ENCODE data around the gene RNF181.

RNF181 gene

DNA sequence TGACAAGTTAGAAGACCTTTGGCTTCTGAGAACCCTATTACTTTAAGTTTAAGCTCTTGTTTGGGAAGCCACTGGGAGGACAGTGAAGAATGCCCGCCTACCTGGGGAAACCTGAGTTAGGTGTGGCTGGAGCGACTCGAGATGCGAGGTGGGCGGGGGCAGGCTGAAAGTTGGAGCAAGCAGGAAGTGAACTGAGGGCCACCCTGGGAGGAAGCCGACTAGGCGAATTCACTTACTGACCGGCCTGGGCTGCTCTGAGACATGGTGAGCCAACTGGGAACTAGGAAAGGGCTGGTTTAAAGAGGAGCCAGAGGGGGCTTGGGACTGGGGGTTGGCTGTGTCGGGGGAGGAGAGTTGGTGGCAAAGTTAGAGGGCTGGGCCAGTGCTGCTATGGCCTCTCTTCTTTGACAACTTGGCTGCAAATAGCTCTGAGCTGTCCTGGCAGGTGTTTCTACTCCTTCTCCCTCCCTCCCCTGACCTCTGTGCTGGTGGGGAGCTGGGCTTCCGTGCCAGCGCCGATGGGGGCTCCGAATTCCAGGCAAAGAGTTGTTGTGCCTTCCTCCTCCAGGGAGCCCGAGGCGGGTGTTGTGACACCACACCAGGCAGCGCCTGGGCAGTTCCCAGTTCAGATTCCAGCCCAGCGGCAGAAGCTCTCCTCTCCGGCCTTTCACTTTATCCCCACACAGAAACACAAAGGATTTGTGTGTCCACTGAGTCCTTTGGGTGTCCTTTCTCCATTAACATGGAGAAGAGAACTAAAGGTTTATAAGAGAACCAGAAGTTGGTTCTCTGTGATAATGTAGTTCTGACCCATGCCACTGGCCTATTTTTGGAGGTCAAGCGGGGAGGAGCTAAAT is 17.9 kb upstream of the RNF181 start, which contains the start of gene VAMP8:
Gene VAMP8 (plus strand): TSS at position 201 of the 857 bp plus-strand sequence. CDS start 61 bp downstream, at position 262.
- TF ChIP-seq, protein P1, sequence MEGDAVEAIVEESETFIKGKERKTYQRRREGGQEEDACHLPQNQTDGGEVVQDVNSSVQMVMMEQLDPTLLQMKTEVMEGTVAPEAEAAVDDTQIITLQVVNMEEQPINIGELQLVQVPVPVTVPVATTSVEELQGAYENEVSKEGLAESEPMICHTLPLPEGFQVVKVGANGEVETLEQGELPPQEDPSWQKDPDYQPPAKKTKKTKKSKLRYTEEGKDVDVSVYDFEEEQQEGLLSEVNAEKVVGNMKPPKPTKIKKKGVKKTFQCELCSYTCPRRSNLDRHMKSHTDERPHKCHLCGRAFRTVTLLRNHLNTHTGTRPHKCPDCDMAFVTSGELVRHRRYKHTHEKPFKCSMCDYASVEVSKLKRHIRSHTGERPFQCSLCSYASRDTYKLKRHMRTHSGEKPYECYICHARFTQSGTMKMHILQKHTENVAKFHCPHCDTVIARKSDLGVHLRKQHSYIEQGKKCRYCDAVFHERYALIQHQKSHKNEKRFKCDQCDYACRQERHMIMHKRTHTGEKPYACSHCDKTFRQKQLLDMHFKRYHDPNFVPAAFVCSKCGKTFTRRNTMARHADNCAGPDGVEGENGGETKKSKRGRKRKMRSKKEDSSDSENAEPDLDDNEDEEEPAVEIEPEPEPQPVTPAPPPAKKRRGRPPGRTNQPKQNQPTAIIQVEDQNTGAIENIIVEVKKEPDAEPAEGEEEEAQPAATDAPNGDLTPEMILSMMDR (conservative IDR thresholded peaks at IDR 0.05; ENCODE audit: low read length), result no peak
- H3K4me3 ChIP-seq (ENCODE audit: low read length), result no peak within 1 kb of the TSS
- DNase-seq (ENCODE audit: low read depth), result no peak

- H3K4me3 ChIP-seq (ENCODE audit: low read length), result no peak overlapping the region
- no peak for DNase-seq (ENCODE audit: low read depth)
- TF ChIP-seq, protein P1 (conservative IDR thresholded peaks at IDR 0.05; ENCODE audit: low read length), result no peak
These were observed 17.0 kb upstream of the RNF181 start for GRCh38 chr2:85578243-85579180.

GRCh38 chr2:85579266-85579935 is 16.1 kb upstream of the RNF181 start:
- no peak for DNase-seq (ENCODE audit: low read depth)
- TF ChIP-seq, protein P1 (conservative IDR thresholded peaks at IDR 0.05; ENCODE audit: low read length), result no peak
- no peak overlapping the region for H3K4me3 ChIP-seq (ENCODE audit: low read length)

GRCh38 chr2:85580206-85580605 is 15.3 kb upstream of the RNF181 start:
- TF ChIP-seq, protein P1 (conservative IDR thresholded peaks at IDR 0.05; ENCODE audit: low read length), result no peak
- DNase-seq (ENCODE audit: low read depth), result no peak
- no peak overlapping the region for H3K4me3 ChIP-seq (ENCODE audit: low read length)

- TF ChIP-seq, protein P1 (conservative IDR thresholded peaks at IDR 0.05; ENCODE audit: low read length), result no peak
- DNase-seq (ENCODE audit: low read depth), result no peak
- H3K4me3 ChIP-seq (ENCODE audit: low read length), result no peak overlapping the region
These were observed 13.1 kb upstream of the RNF181 start for GRCh38 chr2:85582492-85582891.

- DNase-seq (ENCODE audit: low read depth), result no peak
- peak overlapping the region; percentile 68 for H3K4me3 ChIP-seq (ENCODE audit: low read length)
- TF ChIP-seq, protein P1 (conservative IDR thresholded peaks at IDR 0.05; ENCODE audit: low read length), result no peak
These were observed 11.7 kb upstream of the RNF181 start for GRCh38 chr2:85583667-85584353.

Data from AG10803 (cell line).